GM13976 (cell line): ENCODE measurements around the gene DPY19L3.
"Not testable (repeated sequence)": the region's sequence is repeated elsewhere in the genome, so short reads cannot be mapped to it uniquely, and the experiment has no call there.

Experiments
- DNase-seq: peaks from one replicate; pipeline ENCODE4 v3.0.0; 2012; ENCODE audit warnings: low spot score
- in situ Hi-C: fragments of 300-500 bp; cut with MboI; formaldehyde crosslinking; loops from one replicate; pipeline ENCODE4 v1.12.0; 2022; ENCODE audit warnings: low sequenced_read_pairs, mixed read lengths, inconsistent platforms; ENCODE audit not compliant: unreplicated experiment
- TF ChIP-seq, protein P1 (sequence below): IDR thresholded peaks from 2 replicates; pipeline ENCODE4 v1.5.1; 2012; ENCODE audit warnings: borderline replicate concordance, mild to moderate bottlenecking; ENCODE audit not compliant: insufficient read depth; ENCODE audit errors: extremely low read depth, missing control alignments, control extremely low read depth

DPY19L3 gene

DNA sequence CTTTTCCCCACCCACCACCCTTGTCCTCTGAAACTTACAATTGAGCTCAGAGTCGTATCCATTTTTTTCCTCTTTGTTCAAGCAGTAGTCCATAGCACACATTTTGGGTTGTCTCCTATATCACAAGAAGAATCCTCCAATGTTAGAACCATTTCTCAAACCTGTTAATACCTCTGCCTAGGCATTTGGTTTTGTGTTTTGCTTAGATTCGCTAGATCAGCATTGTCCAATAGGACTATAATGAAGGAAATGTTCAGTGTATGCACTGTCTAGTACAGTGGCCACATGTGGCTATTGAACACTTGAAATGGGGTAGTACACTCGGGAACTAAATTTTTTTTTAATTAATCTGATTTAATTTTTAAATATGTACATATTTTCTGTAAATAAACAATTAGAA is 12.6 kb downstream of the DPY19L3 start:
- TF ChIP-seq, protein P1, sequence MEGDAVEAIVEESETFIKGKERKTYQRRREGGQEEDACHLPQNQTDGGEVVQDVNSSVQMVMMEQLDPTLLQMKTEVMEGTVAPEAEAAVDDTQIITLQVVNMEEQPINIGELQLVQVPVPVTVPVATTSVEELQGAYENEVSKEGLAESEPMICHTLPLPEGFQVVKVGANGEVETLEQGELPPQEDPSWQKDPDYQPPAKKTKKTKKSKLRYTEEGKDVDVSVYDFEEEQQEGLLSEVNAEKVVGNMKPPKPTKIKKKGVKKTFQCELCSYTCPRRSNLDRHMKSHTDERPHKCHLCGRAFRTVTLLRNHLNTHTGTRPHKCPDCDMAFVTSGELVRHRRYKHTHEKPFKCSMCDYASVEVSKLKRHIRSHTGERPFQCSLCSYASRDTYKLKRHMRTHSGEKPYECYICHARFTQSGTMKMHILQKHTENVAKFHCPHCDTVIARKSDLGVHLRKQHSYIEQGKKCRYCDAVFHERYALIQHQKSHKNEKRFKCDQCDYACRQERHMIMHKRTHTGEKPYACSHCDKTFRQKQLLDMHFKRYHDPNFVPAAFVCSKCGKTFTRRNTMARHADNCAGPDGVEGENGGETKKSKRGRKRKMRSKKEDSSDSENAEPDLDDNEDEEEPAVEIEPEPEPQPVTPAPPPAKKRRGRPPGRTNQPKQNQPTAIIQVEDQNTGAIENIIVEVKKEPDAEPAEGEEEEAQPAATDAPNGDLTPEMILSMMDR, result no peak
- in situ Hi-C loops, result no loop called here
- DNase-seq, result no peak

DNA sequence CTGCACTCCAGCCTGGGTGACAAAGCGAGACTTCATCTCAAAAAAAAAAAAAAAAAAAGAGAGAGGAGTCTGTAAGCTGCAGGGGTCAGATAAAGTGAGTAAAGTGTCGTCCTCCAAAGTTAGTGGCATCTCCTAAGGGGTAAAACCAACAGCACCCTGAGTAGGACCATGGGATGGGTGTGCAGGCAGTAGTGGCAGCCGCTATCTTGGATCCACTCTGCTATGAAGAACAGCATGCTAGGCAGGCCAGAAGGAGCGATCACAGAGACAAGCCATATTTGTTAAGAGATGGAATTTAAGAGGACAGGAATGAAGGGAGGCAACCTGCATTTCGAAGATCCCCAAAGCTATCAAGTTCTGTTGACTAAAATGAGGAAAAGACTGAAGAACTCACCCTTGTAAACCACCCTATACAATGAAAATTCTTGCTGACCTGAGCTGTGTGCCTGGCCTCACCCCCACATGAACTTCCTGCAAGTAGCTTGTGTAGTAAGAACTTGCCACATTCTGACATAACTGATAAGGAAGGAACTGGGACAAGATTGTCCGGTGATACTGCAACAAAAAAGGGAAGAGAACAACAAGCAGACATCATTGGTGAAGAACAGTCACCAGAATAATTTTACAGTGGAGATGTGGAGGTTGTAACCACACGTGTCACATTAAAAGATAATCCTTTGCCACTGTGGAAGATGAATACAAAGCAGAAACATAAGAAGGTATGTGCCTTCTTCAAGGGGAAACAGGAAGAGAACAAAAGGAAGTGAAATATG is 16.2 kb downstream of the DPY19L3 start:
- DNase-seq, result no peak
- in situ Hi-C loops, result no loop called here
- TF ChIP-seq, protein P1, result no peak

DNA sequence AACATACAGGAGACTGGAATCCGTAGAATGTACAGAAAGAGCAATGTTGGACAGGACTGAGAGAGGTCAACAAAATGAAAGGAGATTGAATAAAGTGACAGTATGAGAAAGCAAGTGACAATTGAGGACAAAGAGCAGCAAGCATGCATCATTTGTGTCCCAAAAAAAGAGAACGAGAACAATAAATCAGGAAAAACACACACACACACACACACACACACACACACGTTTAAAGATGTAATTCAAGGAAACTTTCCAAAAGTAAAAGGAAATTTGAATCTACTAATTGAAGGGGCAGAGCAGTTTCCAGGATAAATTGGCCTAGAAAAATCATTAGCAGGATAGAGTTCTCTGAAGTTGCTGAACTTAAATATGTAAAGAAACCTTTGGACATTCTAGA is 16.9 kb downstream of the DPY19L3 start:
- TF ChIP-seq, protein P1, result no peak
- DNase-seq, result no peak
- in situ Hi-C loops, result no loop called here

DNA sequence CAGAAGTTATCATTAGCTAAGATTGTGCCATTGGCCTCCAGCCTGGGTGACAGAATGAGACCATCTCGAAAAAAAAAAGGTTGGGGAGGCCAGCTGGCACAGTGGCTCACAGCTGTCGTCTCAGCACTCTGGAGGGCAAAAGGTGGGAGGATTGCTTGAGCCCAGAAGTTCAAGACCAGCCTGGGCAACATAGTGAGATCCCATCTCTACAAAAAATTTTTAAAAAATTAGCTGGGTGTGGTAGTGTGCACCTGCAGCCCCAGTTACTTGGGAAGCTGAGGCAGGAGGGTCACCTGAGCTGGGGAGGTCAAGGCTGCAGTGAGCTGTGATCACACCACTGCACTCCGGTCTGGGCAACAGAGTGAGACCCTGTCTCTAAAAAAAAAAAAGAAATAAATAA is 18.4 kb downstream of the DPY19L3 start:
- in situ Hi-C loops, DNase-seq: not testable (repeated sequence)

DNA sequence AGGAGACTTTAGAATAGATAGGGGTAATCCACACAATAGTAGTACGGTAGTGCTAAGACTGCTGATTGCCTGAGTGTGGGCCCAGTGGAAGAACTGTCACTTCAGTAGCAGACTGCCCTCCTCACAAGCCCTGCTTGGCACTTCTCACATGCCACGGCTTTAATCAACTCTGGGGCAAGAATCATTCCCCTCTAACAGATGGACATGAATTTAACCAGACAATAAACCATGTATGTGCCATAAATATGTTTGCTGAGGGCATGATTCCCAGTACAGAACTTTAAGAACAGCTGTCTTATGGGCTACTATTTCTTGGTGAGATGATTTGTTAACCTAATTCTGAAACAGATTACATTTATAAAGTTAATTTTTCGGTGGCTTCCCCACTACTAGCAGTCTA is 22.0 kb downstream of the DPY19L3 start:
- in situ Hi-C loops, result no loop called here
- DNase-seq, result no peak
- TF ChIP-seq, protein P1, result no peak

DNA sequence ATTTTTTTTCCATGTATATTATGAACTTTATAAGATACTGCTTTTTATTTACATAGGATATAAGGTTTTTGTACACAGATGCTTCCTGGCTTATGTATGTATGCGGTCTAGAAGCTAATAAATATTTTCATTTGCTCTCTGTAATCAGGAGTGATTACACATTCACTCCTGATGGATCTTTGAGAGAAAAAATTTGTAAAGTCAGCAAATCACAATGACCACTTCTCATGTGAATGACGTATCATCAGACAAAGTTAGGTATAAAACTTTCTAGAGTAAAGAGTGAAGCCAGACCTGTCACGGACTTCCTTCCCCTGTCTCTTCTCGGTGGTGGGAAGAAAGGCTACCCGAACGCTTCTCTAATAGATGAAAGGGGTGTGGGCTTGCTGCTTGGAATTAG is 31.1 kb downstream of the DPY19L3 start:
- TF ChIP-seq, protein P1, result no peak
- in situ Hi-C loops, result no loop called here
- DNase-seq, result no peak

DNA sequence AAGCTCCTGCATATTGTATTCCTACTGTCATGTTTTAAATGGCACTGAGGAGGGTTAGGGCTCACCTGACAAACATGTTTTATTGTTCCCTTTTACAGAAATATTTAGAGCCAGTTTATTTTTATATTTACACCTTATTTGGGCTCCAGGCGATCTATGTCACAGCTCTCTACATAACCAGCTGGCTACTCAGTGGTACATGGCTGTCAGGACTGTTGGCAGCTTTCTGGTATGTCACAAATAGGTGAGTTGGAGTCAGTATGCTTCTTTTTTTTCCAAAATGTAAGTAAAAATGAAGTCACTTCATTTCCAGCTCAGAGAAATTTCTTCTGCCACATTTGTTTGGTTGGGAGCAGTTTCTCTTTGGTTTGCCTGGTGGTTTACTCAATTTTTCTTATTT is 31.5 kb downstream of the DPY19L3 start:
- in situ Hi-C loops, result no loop called here
- no peak for DNase-seq
- TF ChIP-seq, protein P1, result no peak
